Left hindlimb (tissue), 1 donor: ENCODE data around the gene CEL.
"Not testable (repeated sequence)": the region's sequence is repeated elsewhere in the genome, so short reads cannot be mapped to it uniquely, and the experiment has no call there.

Source experiments
- DNase-seq: peaks from one replicate; pipeline ENCODE4 v3.0.0-alpha.2; 2018

CEL gene

DNA sequence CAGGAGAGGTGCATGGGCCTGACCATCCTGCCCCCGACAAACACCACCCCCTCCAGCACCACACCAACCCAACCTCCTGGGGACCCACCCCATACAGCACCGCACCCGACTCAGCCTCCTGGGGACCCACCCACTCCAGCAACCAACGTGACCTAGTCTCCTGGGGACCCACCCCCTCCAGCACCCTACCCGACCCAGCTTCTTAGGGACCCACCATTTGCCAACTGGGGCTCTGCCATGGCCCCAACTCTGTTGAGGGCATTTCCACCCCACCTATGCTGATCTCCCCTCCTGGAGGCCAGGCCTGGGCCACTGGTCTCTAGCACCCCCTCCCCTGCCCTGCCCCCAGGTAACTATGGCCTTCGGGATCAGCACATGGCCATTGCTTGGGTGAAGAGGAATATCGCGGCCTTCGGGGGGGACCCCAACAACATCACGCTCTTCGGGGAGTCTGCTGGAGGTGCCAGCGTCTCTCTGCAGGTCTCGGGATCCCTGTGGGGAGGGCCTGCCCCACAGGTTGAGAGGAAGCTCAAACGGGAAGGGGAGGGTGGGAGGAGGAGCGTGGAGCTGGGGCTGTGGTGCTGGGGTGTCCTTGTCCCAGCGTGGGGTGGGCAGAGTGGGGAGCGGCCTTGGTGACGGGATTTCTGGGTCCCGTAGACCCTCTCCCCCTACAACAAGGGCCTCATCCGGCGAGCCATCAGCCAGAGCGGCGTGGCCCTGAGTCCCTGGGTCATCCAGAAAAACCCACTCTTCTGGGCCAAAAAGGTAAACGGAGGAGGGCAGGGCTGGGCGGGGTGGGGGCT, 4.6 kb downstream of the CEL start:
- no peak for DNase-seq

GRCh38 chr9:133067006-133067405, 5.2 kb downstream of the CEL start:
- no peak for DNase-seq

DNA sequence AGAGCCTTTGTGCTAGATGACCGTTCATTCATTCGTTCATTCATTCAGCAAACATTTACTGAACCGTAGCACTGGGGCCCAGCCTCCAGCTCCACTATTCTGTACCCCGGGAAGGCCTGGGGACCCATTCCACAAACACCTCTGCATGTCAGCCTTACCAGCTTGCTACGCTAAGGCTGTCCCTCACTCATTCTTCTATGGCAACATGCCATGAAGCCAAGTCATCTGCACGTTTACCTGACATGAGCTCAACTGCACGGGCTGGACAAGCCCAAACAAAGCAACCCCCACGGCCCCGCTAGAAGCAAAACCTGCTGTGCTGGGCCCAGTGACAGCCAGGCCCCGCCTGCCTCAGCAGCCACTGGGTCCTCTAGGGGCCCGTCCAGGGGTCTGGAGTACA, 6.0 kb downstream of the CEL start:
- DNase-seq = no peak

DNA sequence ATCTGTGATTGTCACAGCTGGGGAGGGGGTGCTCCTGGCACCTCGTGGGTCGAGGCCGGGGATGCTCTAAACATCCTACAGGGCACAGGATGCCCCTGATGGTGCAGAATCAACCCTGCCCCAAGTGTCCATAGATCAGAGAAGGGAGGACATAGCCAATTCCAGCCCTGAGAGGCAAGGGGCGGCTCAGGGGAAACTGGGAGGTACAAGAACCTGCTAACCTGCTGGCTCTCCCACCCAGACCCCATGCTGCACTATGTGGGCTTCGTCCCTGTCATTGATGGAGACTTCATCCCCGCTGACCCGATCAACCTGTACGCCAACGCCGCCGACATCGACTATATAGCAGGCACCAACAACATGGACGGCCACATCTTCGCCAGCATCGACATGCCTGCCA, 6.7 kb downstream of the CEL start:
- not testable (repeated sequence) for DNase-seq

- not testable (repeated sequence) for DNase-seq
Measured at GRCh38 chr9:133070500-133070961, 8.8 kb downstream of the CEL start.

GRCh38 chr9:133070985-133071384, 9.2 kb downstream of the CEL start:
- DNase-seq = not testable (repeated sequence)

DNA sequence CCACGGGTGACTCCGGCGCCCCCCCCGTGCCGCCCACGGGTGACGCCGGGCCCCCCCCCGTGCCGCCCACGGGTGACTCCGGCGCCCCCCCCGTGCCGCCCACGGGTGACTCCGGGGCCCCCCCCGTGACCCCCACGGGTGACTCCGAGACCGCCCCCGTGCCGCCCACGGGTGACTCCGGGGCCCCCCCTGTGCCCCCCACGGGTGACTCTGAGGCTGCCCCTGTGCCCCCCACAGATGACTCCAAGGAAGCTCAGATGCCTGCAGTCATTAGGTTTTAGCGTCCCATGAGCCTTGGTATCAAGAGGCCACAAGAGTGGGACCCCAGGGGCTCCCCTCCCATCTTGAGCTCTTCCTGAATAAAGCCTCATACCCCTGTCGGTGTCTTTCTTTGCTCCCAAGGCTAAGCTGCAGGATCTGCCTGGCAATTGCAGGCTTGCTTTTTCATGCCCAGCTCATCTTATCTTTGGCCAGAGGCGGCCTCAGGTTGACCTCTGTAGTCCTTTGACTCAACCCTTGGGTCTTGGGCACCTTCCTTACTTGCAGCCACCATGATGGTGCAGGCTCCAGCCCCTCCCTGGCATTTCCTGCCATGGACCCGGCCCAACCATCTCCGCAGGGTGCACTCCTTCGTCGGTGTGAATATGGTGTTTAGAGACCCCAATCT, 9.8 kb downstream of the CEL start:
- no peak for DNase-seq

GRCh38 chr9:133072210-133072609, 10.4 kb downstream of the CEL start:
- not testable (repeated sequence) for DNase-seq

- no peak for DNase-seq
Measured at GRCh38 chr9:133073086-133074014, 11.6 kb downstream of the CEL start.

DNA sequence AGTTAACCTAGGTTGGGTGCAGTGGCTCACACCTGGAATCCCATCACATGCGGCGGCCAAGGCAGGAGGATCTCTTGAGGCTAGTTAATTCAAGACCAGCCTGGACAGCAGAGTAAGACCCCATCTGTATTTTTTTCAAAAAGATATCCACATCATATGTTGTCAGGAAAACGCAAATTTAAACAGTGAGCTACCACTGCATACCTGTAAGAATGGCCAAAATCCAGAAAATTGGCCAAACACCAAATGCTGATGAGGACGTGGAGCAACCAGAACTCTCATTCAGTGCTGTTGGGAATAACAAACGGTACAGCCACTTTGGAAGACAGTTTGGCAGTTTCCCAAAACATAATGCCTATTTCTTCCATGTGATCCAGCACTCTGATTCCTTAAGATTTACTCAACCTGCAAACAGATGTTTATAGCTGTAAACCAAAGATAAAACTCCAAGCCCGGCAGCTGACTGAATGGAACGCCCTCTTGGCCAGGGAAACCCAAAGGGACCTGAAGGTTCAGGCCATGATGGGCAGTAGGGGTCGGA, 12.4 kb downstream of the CEL start:
- DNase-seq = no peak

- DNase-seq = no peak
Measured at GRCh38 chr9:133075925-133076630, 14.3 kb downstream of the CEL start.

DNA sequence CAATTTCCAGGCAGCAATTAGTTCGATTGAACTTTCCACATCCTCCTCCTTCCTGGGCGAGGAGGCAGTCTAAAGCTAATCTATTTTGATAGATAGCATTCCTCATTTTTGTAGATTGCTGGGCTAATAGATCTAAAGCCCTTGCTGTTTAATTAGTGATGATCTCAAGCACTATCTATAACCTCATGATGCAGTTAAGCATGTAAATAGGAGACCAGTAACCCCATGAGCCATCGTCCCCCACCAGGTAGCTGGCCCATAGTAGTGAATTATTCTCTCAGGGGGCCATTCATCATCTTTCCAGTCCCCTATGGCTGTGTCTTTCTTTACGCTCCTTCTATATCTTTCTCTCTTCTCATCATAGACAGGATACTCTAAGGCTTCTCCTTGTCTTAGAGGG, 14.9 kb downstream of the CEL start:
- DNase-seq = no peak

- DNase-seq = no peak
Measured at GRCh38 chr9:133078486-133078885, 16.7 kb downstream of the CEL start.

- DNase-seq = no peak
Measured at GRCh38 chr9:133080161-133080560, 18.4 kb downstream of the CEL start.

DNA sequence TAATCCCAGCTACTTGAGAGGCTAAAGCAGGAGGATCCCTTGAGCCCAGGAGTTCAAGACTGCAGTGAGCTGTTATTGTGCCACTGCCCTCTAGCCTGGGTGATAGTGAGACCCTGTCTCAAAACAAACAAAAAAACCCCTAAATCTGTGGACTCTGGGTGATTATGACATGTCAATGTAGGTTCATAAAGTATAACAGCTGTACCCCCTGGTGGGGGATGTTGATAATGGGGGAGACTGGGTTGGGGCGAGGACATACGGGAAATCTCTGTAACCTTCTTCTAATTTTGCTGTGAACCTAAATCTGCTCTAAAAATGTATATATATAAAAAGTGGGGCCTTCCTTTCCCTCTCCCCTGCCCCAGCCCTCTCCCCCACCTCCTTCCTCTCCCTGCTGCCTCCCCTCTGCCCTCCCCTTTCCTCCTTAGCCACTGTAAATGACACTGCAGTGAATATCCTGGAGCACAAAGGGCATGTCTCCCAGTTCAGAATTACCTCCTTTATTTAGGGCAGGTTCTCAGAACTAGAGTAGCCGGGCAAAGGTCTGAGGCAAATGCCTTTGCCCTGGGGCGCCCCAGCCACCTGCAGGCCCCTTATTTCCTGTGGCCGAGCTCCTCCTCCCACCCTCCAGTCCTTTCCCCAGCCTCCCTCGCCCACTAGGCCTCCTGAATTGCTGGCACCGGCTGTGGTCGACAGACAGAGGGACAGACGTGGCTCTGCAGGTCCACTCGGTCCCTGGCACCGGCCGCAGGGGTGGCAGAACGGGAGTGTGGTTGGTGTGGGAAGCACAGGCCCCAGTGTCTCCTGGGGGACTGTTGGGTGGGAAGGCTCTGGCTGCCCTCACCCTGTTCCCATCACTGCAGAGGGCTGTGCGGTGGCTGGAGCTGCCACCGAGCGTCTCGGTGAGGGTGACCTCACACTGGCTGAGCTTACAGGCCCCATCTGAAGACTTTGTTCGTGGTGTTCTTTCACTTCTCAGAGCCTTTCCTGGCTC, 19.3 kb downstream of the CEL start:
- DNase-seq = not testable (repeated sequence)

- not testable (repeated sequence) for DNase-seq
Measured at GRCh38 chr9:133081957-133082644, 20.3 kb downstream of the CEL start.

DNA sequence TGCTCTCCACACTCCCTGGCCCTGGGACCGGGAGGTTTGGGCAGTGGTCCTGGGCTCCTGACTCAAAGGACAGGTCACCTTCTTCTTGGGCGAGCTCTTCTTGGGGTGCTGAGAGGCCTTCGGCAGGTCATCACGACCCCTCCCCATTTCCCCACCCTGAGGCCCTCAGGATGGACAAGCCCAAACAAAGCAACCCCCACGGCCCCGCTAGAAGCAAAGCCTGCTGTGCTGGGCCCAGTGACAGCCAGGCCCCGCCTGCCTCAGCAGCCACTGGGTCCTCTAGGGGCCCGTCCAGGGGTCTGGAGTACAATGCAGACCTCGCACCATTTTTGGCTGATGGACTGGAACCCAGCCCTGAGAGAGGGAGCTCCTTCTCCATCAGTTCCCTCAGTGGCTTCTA, 21.9 kb downstream of the CEL start:
- DNase-seq = not testable (repeated sequence)

DNA sequence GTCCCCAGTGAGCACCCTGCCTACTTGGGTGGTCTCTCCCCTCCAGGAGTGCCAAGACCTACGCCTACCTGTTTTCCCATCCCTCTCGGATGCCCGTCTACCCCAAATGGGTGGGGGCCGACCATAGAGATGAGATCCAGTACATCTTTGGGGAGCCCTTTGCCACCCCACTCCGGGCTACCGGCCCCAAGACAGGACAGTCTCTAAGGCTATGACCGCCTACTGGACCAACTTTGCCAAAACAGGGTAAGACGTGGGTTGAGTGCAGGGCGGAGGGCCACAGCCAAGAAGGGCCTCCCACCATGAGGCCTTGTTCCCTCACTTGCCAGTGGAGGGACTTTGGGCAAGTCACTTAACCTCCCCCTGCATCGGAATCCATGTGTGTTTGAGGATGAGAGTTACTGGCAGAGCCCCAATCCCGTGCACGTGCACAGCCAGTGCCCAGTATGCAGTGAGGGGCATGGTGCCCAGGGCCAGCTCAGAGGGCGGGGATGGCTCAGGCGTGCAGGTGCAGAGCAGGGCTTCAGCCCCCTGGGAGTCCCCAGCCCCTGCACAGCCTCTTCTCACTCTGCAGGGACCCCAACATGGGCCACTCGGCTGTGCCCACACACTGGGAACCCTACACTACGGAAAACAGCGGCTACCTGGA, 24.6 kb downstream of the CEL start:
- not testable (repeated sequence) for DNase-seq

DNA sequence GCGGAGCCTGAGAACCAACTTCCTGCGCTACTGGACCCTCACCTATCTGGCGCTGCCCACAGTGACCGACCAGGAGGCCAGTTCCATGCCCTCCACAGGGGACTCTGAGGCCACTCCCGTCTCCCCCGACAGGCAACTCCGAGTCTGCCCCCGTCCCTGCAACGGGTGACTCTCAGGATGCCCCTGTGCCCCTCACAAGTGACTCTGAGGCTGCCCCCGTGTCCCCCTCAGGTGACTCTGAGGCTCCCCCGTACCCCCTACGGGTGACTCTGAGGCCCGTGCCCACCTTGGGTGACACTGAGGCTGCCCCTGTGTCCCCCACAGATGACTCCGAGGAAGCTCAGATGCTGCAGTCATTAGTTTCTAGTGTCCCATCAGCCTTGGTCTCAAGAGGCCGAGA, 25.1 kb downstream of the CEL start:
- DNase-seq = no peak
